Esophagus muscularis mucosa (tissue), 4 donors: ENCODE measurements around the gene IMMT. TPM values are rescaled to one million over a fixed set of nuclear protein-coding genes. Genes with fewer than 3 reads are reported as not detected.

Experiments used
- DNase-seq: peaks from one replicate; pipeline ENCODE4 v3.0.0-alpha.2; 2017; ENCODE audit errors: extremely low spot score
- H3K27ac ChIP-seq, 4 donors: fragments of 200-600 bp; sonication (generic); replicated peaks in 1 of 4; 1 replicate in 3 of 4; 2 replicates in 1 of 4; pipeline ENCODE4 v1.5.1; 2016 to 2019; ENCODE audit warnings: mild to moderate bottlenecking in 1 of 4
- H3K27me3 ChIP-seq, 4 donors: fragments of 200-600 bp; sonication (generic); one replicate each; pipeline versions ENCODE4 v1.5.1 to v1.6.0; 2016 to 2019
- H3K36me3 ChIP-seq, 4 donors: fragments of 200-600 bp; sonication (generic); one replicate each; pipeline ENCODE4 v1.5.1; 2016 to 2019
- H3K4me1 ChIP-seq, 4 donors: fragments of 200-600 bp; sonication (generic); one replicate each; pipeline ENCODE4 v1.5.1; 2016 to 2019
- H3K4me3 ChIP-seq, 4 donors: fragments of 200-600 bp; sonication (generic); 1 replicate in 2 of 4; 2 replicates in 2 of 4; pipeline ENCODE4 v1.5.1; 2016 to 2019; ENCODE audit warnings: mild to moderate bottlenecking in 4 of 4, moderate library complexity in 1 of 4
- H3K9me3 ChIP-seq, 4 donors: fragments of 200-600 bp; sonication (generic); 1 replicate in 3 of 4; 2 replicates in 1 of 4; pipeline ENCODE4 v1.5.1; 2016 to 2019
- EP300 ChIP-seq: sonication (generic); formaldehyde crosslinking; IDR thresholded peaks from one replicate; pipeline ENCODE4 v1.6.1; 2017; ENCODE audit warnings: antibody characterized with exemption
- POLR2A ChIP-seq: fragments of 450-650 bp; IDR thresholded peaks from one replicate; pipeline ENCODE4 v1.6.1; 2017; ENCODE audit warnings: antibody characterized with exemption, moderate library complexity, mild to moderate bottlenecking, low read depth
- POLR2AphosphoS5 ChIP-seq, 2 donors: sonication (generic); formaldehyde crosslinking; IDR thresholded peaks; one replicate each; pipeline ENCODE4 v1.6.1; 2017; ENCODE audit warnings: antibody characterized with exemption in 2 of 2
- WGBS: methylation state at CpG from one replicate; pipeline ENCODE4 v1.1.5; 2018; 5-methylcytosine and 5-hydroxymethylcytosine counted together
- intact Hi-C: fragments of 100-400 bp; cut with DNase I; formaldehyde crosslinking; loops from one replicate; pipeline ENCODE4 v1.15.1; 2023
- total RNA-seq, 4 donors: library from RNA; depleted of rRNA; stranded (reverse); fragments of >200 nt; gene quantifications; one replicate each; pipeline versions ENCODE4 v1.1.0 to v1.2.1, GENCODE V29; 2016
- TF ChIP-seq, protein P1 (sequence below), 3 experiments: fragments of 200-600 bp in 2 of 3; fragments of 450-650 bp in 1 of 3; sonication (generic) in 2 of 3; IDR thresholded peaks; one replicate each; pipeline ENCODE4 v1.5.1; 2017 to 2019; ENCODE audit warnings: antibody characterized with exemption in 3 of 3, mild to moderate bottlenecking in 2 of 3, moderate library complexity in 1 of 3

The IMMT gene
- total RNA-seq, 4 donors from 2014 or later: 53.5 to 68.1 (median 66.6) TPM

DNA sequence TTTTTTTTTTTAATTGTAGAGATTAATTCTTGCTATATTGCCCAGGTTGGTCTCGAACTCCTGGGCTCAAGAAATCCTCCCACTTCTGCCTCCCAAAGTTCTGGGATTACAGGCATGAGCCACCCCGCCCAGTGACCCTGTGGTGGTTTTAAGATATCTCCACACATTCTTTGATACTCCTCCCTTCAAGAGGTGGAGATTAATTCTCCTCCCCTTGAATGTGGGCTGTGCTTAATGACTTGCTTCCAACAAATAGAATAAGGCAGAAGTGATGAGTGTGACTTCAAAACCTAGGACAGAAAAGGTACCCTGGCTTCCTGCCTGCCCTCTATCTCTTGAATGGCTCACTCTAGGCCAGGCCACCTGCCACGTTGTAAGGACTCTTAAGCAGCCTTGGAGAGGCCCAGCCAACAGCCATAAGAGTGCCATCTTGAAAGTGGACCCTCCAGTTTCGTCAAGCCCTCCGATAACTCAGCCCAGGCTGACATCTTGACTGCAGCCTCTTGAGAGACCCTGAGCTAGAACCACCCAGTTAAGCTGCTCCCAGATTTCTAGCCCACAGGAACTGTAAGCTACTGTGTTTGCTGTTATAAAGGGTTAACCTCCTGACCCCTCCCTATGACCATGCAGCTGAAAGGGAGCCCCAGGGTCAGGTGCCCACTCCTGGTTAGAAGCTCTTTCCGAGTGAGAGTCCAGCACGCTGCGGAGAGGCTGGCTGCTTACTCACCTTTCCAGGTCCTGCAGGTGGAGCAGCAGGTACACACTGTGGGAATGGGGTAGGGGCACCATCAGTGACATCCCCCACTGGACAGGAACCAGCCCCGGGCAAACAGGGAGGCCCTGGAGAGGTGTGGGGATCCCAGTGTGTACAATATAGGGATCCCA is 31.6 kb upstream of the IMMT start:
- Histone ChIP-seq H3K4me3 (no peak overlapping the region), H3K4me1 (peaks cover 41 to 60% (median 48%) of the 10 kb centered on the region in 4 donors), H3K27me3 (no peaks in the 10 kb centered on the region), H3K9me3 (no peaks in the 10 kb centered on the region), H3K27ac (peak overlapping the region; percentile 91 to 98 (median 93)), H3K36me3 (peaks cover 0 to 10% (median 2%) of the 10 kb centered on the region in 4 donors)
- intact Hi-C loops: no loop called here
- 93% methylated on average over 9 of the region's 9 CpGs for WGBS
- TF ChIP-seq EP300 (no peak), POLR2AphosphoS5 (IDR thresholded peaks at IDR 0.05) (no peak), POLR2A (no peak)
- TF ChIP-seq, protein P1, sequence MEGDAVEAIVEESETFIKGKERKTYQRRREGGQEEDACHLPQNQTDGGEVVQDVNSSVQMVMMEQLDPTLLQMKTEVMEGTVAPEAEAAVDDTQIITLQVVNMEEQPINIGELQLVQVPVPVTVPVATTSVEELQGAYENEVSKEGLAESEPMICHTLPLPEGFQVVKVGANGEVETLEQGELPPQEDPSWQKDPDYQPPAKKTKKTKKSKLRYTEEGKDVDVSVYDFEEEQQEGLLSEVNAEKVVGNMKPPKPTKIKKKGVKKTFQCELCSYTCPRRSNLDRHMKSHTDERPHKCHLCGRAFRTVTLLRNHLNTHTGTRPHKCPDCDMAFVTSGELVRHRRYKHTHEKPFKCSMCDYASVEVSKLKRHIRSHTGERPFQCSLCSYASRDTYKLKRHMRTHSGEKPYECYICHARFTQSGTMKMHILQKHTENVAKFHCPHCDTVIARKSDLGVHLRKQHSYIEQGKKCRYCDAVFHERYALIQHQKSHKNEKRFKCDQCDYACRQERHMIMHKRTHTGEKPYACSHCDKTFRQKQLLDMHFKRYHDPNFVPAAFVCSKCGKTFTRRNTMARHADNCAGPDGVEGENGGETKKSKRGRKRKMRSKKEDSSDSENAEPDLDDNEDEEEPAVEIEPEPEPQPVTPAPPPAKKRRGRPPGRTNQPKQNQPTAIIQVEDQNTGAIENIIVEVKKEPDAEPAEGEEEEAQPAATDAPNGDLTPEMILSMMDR (IDR thresholded peaks at IDR 0.05): no peak
- DNase-seq: no peak

DNA sequence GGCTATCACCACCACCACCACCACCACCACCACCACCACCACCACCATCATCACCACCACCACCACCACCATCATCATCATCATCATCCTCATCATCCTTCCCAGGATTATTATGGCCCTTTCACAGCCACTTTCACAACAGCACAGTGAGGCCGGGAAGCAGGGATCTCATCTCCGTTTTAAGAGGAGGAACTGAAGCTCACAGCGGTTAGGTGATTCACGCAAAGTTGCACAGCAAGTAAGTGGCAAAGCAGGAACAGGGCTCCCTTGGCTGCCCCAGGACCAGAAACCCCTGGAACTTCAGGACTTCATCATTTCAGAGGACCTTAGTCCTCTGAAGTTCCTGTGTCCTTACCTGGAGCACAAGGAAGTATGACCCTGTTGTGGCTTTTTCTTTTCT is 30.8 kb upstream of the IMMT start:
- WGBS: 90% methylated on average over 4 of the region's 4 CpGs
- Histone ChIP-seq H3K27ac (peak overlapping the region; percentile 91 to 98 (median 93)), H3K4me3 (no peak overlapping the region), H3K4me1 (peaks cover 48 to 61% (median 54%) of the 10 kb centered on the region in 4 donors), H3K27me3 (no peaks in the 10 kb centered on the region), H3K9me3 (no peaks in the 10 kb centered on the region), H3K36me3 (peaks cover 0 to 5% (median 0%) of the 10 kb centered on the region in 4 donors)
- TF ChIP-seq EP300: no peak
- DNase-seq: no peak
- intact Hi-C loops: no loop called here

GRCh38 chr2:86225581-86225980 is 30.3 kb upstream of the IMMT start:
- Histone ChIP-seq H3K4me3 (peak overlapping the region in 3 of 4 donors; percentile 22 to 27 (median 23)), H3K4me1 (peaks cover 48 to 62% (median 58%) of the 10 kb centered on the region in 4 donors), H3K36me3 (peaks cover 0 to 5% (median 0%) of the 10 kb centered on the region in 4 donors), H3K27ac (peak overlapping the region; percentile 91 to 98 (median 93)), H3K9me3 (no peaks in the 10 kb centered on the region), H3K27me3 (no peaks in the 10 kb centered on the region)
- no peak for DNase-seq
- whole genome bisulfite sequencing: 30% methylated on average over 6 of the region's 6 CpGs
- TF ChIP-seq, protein P1 (IDR thresholded peaks at IDR 0.05): peak in 1 of 3 experiments; percentile 6
- peak; percentile 91 to 98 for TF ChIP-seq POLR2AphosphoS5 (IDR thresholded peaks at IDR 0.05)
- no peak for TF ChIP-seq EP300
- intact Hi-C loops: no loop called here

DNA sequence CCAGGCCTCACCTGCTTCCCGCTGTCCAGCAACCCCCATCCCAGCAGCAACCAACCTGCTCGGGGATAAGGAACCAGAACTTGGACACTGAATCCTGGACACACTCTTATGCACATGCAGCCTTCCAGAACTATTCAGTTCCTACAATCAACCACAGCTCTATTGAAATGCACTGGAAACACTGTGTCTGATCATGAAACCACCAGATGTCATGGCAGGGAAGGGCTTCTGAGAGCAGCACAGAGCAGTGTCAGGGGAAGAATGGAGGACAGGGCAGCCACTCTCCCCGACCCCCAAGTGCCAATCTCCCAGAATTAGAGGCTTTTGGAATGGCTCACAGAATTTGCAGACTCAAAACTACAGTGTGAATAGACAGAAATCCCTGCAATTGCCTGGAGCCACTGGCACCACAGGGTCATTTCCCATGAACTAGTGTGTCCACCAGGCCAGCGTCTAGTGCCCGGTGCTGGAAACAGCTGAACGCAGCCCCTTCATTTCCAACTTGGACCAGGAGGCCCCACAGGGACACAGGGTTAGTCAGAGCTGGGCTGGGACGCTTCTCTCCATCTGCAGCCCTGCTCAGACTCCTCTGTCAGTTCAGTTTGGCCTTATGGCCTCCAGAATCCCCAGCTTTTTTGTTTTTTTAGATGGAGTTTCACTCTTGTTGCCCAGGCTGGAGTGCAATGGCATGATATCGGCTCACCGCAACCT is 29.5 kb upstream of the IMMT start:
- Histone ChIP-seq H3K9me3 (no peaks in the 10 kb centered on the region), H3K27me3 (no peaks in the 10 kb centered on the region), H3K36me3 (peaks cover 0 to 5% (median 0%) of the 10 kb centered on the region in 4 donors), H3K27ac (peak overlapping the region; percentile 91 to 98 (median 93)), H3K4me1 (peaks cover 48 to 62% (median 58%) of the 10 kb centered on the region in 4 donors), H3K4me3 (peak overlapping the region; percentile 17 to 27 (median 22))
- intact Hi-C loops: loop anchor here (5.0 kb wide), 1 partner anchor 73 kb away; no protein-coding TSS in a partner anchor
- DNase-seq: no peak
- 67% methylated on average over 7 of the region's 9 CpGs for WGBS
- TF ChIP-seq POLR2AphosphoS5 (IDR thresholded peaks at IDR 0.05): no peak
- no peak for TF ChIP-seq EP300
- TF ChIP-seq, protein P1 (IDR thresholded peaks at IDR 0.05): no peak
- TF ChIP-seq POLR2A: no peak
